NCI-H524 (cell line): ENCODE results near the gene GNAO1.
A peak's percentile ranks its signal among the peaks of the same experiment; 100 is the strongest.

Experiments
- DNase-seq, 2 experiments: peaks; one replicate each; lab custom pipeline; 2025; lab: John Stamatoyannopoulos, UW

Gene GNAO1

GRCh38 chr16:56265746-56266145 lies 74.5 kb downstream of the GNAO1 start:
- no peak for DNase-seq

GRCh38 chr16:56266641-56267607 lies 75.6 kb downstream of the GNAO1 start:
- DNase-seq = no peak

GRCh38 chr16:56267888-56268287 lies 76.6 kb downstream of the GNAO1 start:
- DNase-seq = no peak

GRCh38 chr16:56268799-56269198 lies 77.5 kb downstream of the GNAO1 start:
- DNase-seq = no peak

GRCh38 chr16:56269281-56269680 lies 78.0 kb downstream of the GNAO1 start:
- no peak for DNase-seq

GRCh38 chr16:56269811-56270684 lies 78.8 kb downstream of the GNAO1 start:
- DNase-seq = no peak

- no peak for DNase-seq
These were observed 79.5 kb downstream of the GNAO1 start for GRCh38 chr16:56270828-56271227.

- no peak for DNase-seq
These were observed 81.2 kb downstream of the GNAO1 start for GRCh38 chr16:56272583-56272894.

GRCh38 chr16:56273615-56274014 lies 82.3 kb downstream of the GNAO1 start:
- DNase-seq = no peak

- no peak for DNase-seq
These were observed 83.1 kb downstream of the GNAO1 start for GRCh38 chr16:56274369-56274768.

- DNase-seq = no peak
These were observed 83.8 kb downstream of the GNAO1 start for GRCh38 chr16:56275076-56275475.

GRCh38 chr16:56275801-56276200 lies 84.5 kb downstream of the GNAO1 start:
- DNase-seq = no peak

- peak; percentile 15 to 48 for DNase-seq
These were observed 85.8 kb downstream of the GNAO1 start for GRCh38 chr16:56277075-56277474.

GRCh38 chr16:56278196-56278855 lies 87.0 kb downstream of the GNAO1 start:
- DNase-seq = no peak

GRCh38 chr16:56279132-56279531 lies 87.8 kb downstream of the GNAO1 start:
- DNase-seq = no peak

GRCh38 chr16:56279914-56280313 lies 88.6 kb downstream of the GNAO1 start:
- no peak for DNase-seq

GRCh38 chr16:56281249-56281805 lies 90.0 kb downstream of the GNAO1 start:
- DNase-seq = peak; percentile 27 to 46

GRCh38 chr16:56282451-56282850 lies 91.2 kb downstream of the GNAO1 start:
- no peak for DNase-seq

- DNase-seq = no peak
These were observed 93.2 kb downstream of the GNAO1 start for GRCh38 chr16:56284521-56284920.

GRCh38 chr16:56286809-56287208 lies 95.5 kb downstream of the GNAO1 start:
- DNase-seq = no peak

- DNase-seq = no peak
These were observed 96.7 kb downstream of the GNAO1 start for GRCh38 chr16:56288019-56288418.

GRCh38 chr16:56289416-56289815 lies 98.1 kb downstream of the GNAO1 start:
- DNase-seq = peak; percentile 93 to 97
